K562 treated with DMSO at 1 percent for 12 hours (cell line): Measurements from ENCODE around the gene GALR3. TPM values are rescaled to one million over a fixed set of nuclear protein-coding genes. Genes with fewer than 3 reads are reported as not detected.

ENCODE experiments used
- total RNA-seq: library from RNA; unstranded; fragments of 300-600 nt; gene quantifications from 2 replicates; pipeline ENCODE4 v1.2.3, GENCODE V29; 2022; ENCODE audit not compliant: insufficient read depth

The GALR3 gene
- 2.0 TPM in 1 of 2 replicates, not detected in the other for total RNA-seq

GRCh38 chr22:37823134-37823985, at the start of gene GALR3:
Gene GALR3, plus strand, starts transcription at chr22:37823382. Its CDS starts 25 bp downstream, at chr22:37823407.

GRCh38 chr22:37807410-37808293, 15.5 kb upstream of the GALR3 start, which contains the start of gene GCAT:
Gene GCAT, plus strand, starts transcription at chr22:37807934. Its CDS starts 34 bp downstream, at chr22:37807968.

DNA sequence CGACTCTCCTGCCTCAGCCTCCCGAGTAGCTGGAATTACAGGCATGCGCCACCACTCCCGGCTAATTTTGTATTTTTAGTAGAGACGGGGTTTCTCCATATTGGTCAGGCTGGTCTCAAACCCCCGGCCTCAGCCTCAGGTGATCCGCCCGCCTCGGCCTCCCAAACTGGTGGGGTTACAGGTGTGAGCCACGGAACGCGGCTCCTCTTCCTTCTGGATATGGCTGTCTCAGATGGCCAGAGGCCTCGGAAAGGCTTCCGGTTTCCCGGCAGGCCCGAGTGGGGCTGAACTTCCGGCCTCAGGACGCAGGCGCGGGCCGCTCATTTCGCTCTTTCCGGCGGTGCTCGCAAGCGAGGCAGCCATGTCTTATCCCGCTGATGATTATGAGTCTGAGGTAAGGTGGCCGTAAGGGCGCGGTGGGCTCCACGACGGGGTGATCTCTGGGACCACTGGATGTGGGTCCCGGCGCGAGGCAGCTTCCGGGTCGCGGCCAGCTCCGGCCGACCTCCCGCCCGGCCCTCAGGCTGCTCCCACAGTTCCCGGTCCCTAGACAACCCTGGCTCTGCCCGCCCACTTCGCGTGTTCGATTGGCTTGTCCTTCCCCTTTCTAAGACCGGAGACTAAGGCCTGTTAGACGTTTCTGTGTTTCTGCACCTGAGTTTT, 26.0 kb downstream of the GALR3 start, which contains the start of gene EIF3L:
TSS of gene EIF3L (plus strand) at position 331 of the 663 bp plus-strand sequence. CDS start at position 362, 31 bp downstream.

Other genes with a start within 250 kb of the GALR3 start
- not detected in 2 replicates for gene LGALS2, start 243.3 kb upstream of the GALR3 start, total RNA-seq
- 25.1 and 29.9 TPM in 2 replicates for gene GGA1, start 214.5 kb upstream of the GALR3 start, total RNA-seq
- 16.3 and 23.5 TPM in 2 replicates for gene SH3BP1, start 183.7 kb upstream of the GALR3 start, total RNA-seq
- gene PDXP, start 164.7 kb upstream of the GALR3 start, total RNA-seq = 51.9 and 63.0 TPM in 2 replicates
- 977 and 1,710 TPM in 2 replicates for gene LGALS1, start 147.7 kb upstream of the GALR3 start, total RNA-seq
- gene NOL12, start 137.0 kb upstream of the GALR3 start, total RNA-seq = 14.7 and 19.2 TPM in 2 replicates
- 13.4 and 16.9 TPM in 2 replicates for gene TRIOBP, start 126.3 kb upstream of the GALR3 start, total RNA-seq
- gene GCAT, start 15.4 kb upstream of the GALR3 start, total RNA-seq = 74.6 and 76.7 TPM in 2 replicates
- gene ANKRD54, start 21.0 kb downstream of the GALR3 start, total RNA-seq = 39.9 and 55.0 TPM in 2 replicates
- gene EIF3L, start 26.0 kb downstream of the GALR3 start, total RNA-seq = 483 and 743 TPM in 2 replicates
- 16.2 and 26.9 TPM in 2 replicates for gene MICALL1, start 82.9 kb downstream of the GALR3 start, total RNA-seq
- not detected in 2 replicates for gene C22orf23, start 130.2 kb downstream of the GALR3 start, total RNA-seq
- 63.4 and 98.9 TPM in 2 replicates for gene POLR2F, start 130.3 kb downstream of the GALR3 start, total RNA-seq
- gene SOX10, start 161.2 kb downstream of the GALR3 start, total RNA-seq = not detected in 2 replicates
- 9.9 and 14.3 TPM in 2 replicates for gene PICK1, start 234.0 kb downstream of the GALR3 start, total RNA-seq